ENCODE data around the gene NPFFR1.
"Not testable (repeated sequence)": the region's sequence is repeated elsewhere in the genome, so short reads cannot be mapped to it uniquely, and the experiment has no call there.

The NPFFR1 gene

GRCh38 chr10:70255329-70256299 is 28.2 kb downstream of the NPFFR1 start:
- DNase-seq (ENCODE audit: low read depth in 2 of 2) = no peak

- DNase-seq (ENCODE audit: low read depth in 2 of 2) = no peak
Measured at GRCh38 chr10:70254778-70255328, 29.0 kb downstream of the NPFFR1 start.

DNA sequence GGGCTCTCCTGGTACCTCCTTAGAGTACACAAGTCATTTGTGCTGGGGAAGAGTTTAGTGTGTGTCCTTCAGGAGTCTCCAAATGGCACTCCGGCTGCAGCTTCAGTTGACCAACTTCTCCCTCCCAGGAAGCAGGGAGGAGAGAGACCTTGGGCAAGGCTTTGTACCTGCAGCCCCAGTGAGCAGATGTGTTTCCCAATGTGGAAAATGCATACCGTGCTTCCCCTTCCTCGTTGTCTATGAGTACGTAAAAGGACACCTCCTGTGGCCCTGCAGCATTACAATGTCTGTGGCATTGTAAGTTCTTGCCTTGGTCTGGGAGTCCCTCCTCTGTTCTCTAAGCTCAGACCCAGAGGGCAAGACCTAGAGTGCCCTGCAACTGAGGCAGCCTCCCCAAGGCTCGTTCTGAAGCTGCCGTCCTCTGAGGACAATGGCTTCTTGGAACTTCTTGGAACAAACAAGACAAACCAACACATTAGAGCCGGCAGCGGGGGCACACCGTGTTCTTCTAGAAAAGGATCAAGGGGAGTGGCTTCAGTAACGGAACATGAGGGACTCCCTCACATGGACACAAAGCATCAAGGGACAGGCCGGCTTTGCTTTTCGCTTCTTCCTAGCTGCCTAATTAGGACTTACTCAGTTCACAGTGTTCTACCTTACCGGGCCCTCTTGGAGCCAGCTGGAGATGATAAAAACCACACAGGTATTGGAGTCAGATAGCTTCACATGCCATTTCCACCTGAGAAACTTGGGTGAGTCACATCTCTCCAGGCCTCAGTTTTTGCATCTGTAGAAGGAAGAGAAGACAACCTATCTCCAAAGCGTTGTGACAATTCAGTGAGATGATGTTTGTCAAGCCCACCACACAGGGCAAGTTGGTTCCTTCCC is 29.7 kb downstream of the NPFFR1 start:
- no peak for DNase-seq (ENCODE audit: low read depth in 2 of 2)

- DNase-seq (ENCODE audit: low read depth in 2 of 2) = no peak
Measured at GRCh38 chr10:70250961-70251680, 32.7 kb downstream of the NPFFR1 start.

GRCh38 chr10:70247360-70247759 is 36.4 kb downstream of the NPFFR1 start:
- no peak for DNase-seq (ENCODE audit: low read depth in 2 of 2)

GRCh38 chr10:70241081-70241480 is 42.7 kb downstream of the NPFFR1 start:
- DNase-seq (ENCODE audit: low read depth in 2 of 2) = no peak

- DNase-seq (ENCODE audit: low read depth in 2 of 2) = not testable (repeated sequence)
Measured at GRCh38 chr10:70239986-70240385, 43.8 kb downstream of the NPFFR1 start.

DNA sequence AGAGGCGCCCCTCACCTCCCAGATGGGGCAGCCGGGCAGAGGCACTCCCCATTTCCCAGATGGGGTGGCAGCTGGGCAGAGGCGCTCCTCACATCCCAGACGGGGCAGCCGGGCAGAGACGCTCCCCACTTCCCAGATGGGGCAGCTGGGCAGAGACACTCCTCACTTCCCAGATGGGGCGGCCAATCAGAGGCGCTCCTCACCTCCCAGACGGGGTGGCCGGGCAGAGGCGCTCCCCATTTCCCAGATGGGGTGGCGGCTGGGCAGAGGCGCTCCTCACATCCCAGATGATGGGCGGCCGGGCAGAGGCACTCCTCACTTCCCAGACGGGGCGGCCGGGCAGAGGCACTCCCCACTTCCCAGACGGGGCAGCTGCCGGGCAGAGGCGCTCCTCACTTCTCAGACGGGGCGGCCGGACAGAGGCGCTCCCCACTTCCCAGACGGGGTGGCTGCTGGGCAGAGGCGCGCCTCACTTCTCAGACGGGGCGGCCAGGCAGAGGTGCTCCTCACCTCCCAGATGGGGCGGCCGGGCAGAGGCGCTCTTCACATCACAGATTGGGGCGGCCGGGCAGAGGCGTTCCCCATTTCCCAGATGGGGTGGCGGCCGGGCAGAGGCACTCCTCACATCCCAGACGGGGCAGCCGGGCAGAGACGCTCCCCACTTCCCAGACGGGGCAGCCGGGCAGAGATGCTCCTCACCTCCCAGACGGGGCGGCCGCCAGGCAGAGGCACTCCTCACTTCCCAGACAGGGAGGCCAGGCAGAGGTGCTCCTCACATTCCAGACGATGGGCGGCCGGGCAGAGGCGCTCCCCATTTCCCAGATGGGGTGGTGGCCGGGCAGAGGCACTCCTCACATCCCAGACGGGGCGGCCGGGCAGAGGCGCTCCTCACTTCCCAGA is 44.5 kb downstream of the NPFFR1 start:
- not testable (repeated sequence) for DNase-seq (ENCODE audit: low read depth in 2 of 2)

- DNase-seq (ENCODE audit: low read depth in 2 of 2) = not testable (repeated sequence)
Measured at GRCh38 chr10:70237958-70238536, 45.8 kb downstream of the NPFFR1 start.

DNA sequence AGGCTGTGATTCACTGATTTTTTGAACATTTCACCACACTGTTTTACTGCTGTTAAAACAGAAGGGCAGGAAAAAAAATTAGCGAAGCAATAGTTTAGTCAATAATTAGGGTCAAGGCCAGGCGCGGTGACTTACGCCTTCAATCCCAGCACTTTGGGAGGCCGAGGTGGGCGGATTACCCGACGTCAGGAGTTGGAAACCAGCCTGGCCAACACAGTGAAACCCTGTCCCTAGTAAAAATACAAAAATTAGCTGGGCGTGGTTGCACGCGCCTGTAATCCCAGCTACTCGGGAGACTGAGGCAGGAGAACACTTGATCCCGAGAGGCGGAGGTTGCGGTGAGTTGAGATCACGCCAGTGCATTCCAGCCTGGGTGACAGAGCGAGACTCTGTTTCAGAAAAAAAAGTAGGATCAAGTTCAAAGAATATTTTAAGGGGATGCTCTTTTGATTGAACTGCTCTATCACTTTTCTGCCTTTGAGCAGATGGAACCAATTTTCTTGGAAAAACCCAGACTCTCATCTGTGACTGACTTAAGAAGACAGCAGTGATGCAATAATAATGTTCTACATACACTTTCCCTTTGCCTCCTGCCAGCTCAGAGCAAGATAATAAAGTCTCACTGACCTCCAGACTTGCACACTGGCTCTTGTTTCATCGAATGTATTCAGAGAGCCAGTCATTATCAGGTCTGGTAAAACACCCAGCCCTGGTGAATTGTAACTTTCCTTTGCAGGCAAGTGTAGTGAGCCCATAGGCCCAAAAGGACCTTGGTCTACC is 48.9 kb downstream of the NPFFR1 start:
- no peak for DNase-seq (ENCODE audit: low read depth in 2 of 2)

DNA sequence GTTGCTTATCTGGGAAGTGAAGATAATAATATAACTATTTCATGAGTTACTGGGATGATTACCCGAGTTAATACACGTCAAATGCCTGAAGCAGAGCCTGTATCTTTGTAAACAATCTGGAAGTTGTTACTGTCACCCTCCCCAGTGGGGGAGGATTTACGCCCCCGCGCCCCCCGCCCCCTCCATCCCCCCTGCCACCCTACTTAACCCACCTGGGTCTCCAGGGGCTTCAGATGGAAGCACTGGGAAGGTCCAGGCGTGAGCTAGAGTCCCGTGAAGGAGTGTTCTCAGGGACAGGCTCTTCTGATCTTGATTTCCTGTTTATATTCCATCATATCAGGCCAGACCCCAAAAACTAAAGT is 49.9 kb downstream of the NPFFR1 start:
- DNase-seq (ENCODE audit: low read depth in 2 of 2) = no peak

- DNase-seq (ENCODE audit: low read depth in 2 of 2) = peak; percentile 98
Measured at GRCh38 chr10:70233109-70233938, 50.5 kb downstream of the NPFFR1 start, which contains the start of gene PPA1. PPA1 (minus strand) TSS chr10:70233429; CDS start chr10:70233327, 102 bp downstream.

GRCh38 chr10:70232859-70233108 is 51.0 kb downstream of the NPFFR1 start:
- no peak for DNase-seq (ENCODE audit: low read depth in 2 of 2)

GRCh38 chr10:70232155-70232858 is 51.5 kb downstream of the NPFFR1 start:
- no peak for DNase-seq (ENCODE audit: low read depth in 2 of 2)

DNA sequence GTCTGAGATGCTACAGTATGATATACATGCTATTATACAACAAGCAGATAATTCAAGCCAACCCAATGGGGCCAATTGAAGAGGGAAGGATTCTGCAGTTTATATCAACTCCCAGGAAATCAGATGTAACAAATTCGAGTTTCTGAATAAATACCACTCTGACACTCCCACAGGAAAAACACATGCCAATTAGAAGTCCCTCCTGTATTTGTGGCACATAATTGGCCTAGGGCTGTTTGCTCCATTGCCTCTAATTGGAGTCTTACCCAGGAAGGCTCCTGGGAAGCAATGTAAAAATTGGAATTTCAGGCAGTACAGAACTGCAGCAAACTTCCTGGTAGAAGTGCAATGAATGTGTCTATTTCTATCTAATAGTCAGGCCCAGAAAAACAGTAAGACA is 55.3 kb downstream of the NPFFR1 start:
- DNase-seq (ENCODE audit: low read depth in 2 of 2) = no peak

- no peak for DNase-seq (ENCODE audit: low read depth in 2 of 2)
Measured at GRCh38 chr10:70227548-70228320, 56.1 kb downstream of the NPFFR1 start.

GRCh38 chr10:70223728-70224127 is 60.1 kb downstream of the NPFFR1 start:
- no peak for DNase-seq (ENCODE audit: low read depth in 2 of 2)
